NCI-H187 (cell line): ENCODE results near the gene STON2.

Experiments used
- DNase-seq, 2 experiments: peaks; one replicate each; lab custom pipeline; 2025; lab: John Stamatoyannopoulos, UW

Gene STON2

GRCh38 chr14:81301813-81302212, 98.3 kb downstream of the STON2 start:
- DNase-seq: no peak

GRCh38 chr14:81301371-81301770, 98.8 kb downstream of the STON2 start:
- DNase-seq: no peak

GRCh38 chr14:81298911-81299310, 101.2 kb downstream of the STON2 start:
- no peak for DNase-seq

- DNase-seq: no peak
Measured at GRCh38 chr14:81298122-81298521, 102.0 kb downstream of the STON2 start.

- DNase-seq: no peak
Measured at GRCh38 chr14:81295958-81296923, 103.9 kb downstream of the STON2 start.

DNA sequence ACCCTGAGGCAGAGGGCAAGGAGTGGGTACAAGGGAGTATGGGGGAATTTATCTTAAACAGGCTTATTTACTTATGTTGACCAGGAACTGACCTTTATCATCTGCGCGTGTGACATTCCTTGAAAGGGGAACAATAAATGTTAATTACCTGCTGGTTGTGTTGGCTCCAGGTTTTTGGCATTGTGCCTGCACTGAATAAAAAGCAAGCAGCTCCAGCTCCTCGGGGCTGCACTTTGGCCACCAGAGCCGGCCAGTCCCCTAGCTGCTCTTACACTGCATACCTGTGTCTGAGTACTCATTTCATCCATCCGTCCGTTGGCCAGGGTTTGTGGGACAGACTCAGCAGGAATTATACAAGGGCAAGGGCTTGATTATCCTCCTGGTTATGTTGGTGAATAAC, 110.6 kb downstream of the STON2 start:
- no peak for DNase-seq

GRCh38 chr14:81286574-81287370, 113.4 kb downstream of the STON2 start:
- DNase-seq: no peak

- no peak for DNase-seq
Measured at GRCh38 chr14:81285245-81285644, 114.9 kb downstream of the STON2 start.

GRCh38 chr14:81281332-81281731, 118.8 kb downstream of the STON2 start:
- no peak for DNase-seq

- no peak for DNase-seq
Measured at GRCh38 chr14:81280136-81280791, 119.9 kb downstream of the STON2 start.

GRCh38 chr14:81277096-81277495, 123.0 kb downstream of the STON2 start:
- no peak for DNase-seq

GRCh38 chr14:81276073-81277069, 123.8 kb downstream of the STON2 start:
- DNase-seq: no peak

GRCh38 chr14:81275305-81276072, 124.6 kb downstream of the STON2 start:
- DNase-seq: no peak

GRCh38 chr14:81273961-81274575, 126.1 kb downstream of the STON2 start:
- no peak for DNase-seq

DNA sequence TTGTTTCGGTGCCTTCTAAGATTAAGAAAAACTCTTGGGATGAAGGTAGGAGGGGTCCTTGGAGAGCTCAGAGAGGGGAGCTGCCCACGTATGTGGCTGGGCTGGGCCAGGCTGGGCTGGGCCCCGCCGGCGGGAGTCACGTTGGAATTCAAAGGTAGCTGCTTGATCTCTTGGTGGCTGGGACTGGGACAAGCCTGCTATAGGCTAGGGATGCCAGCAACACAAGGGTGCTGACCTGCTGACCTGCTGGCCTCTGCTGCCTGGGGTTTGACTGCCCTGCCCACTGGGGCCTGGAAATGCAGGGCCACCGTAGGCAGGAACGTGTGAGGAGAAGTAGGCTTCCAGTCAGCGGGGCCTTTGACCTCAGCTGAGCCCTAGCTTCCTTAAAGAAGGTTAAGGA, 126.6 kb downstream of the STON2 start:
- no peak for DNase-seq

DNA sequence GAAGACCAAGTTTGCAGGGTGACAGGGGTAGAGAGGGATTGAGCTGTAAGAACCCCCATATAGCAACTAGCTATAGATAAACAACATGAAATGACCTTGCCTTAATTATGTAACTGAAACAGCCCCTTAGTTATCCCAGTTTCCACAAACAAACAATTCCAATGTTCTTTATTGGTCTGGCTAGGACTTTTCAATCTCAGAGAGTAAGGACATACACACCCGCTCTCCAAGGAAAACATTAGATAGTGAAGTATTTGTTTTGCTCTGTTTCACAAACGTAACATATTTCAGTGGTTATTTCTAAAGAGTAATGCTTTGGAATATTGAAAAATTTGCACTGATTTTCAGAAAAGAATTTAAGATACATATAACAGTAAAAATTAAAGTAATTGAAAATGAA, 127.8 kb downstream of the STON2 start:
- no peak for DNase-seq

GRCh38 chr14:81269979-81270375, 130.1 kb downstream of the STON2 start:
- no peak for DNase-seq

- DNase-seq: peak; percentile 61 to 78
Measured at GRCh38 chr14:81269100-81269978, 130.8 kb downstream of the STON2 start.

DNA sequence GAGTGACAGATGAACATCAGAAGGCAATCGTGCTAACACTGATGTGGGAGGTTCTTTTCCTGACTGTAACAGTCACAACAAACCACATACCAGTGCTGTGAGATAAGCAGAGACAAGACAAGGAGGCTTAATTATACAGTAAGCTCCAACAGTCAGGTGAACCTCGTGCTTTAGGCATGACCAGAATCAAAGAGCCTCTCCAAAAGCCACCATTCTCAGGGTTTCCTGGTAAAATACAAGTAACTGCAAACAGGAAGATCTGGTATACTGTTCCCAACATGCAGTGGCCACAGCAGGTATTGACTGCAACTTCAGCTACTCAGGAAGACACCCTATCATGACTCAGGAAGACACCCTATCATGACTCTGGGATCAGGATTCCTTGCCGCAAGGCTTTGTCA, 132.1 kb downstream of the STON2 start:
- DNase-seq: no peak
